NCI-H1092 treated with DMSO at 0.1 percent for 48 hours (cell line): ENCODE results near the gene STXBP5L.
"Not testable (repeated sequence)": the region's sequence is repeated elsewhere in the genome, so short reads cannot be mapped to it uniquely, and the experiment has no call there.

Experiments used
- DNase-seq: peaks from one replicate; lab custom pipeline; 2025; lab: John Stamatoyannopoulos, UW

Gene STXBP5L

DNA sequence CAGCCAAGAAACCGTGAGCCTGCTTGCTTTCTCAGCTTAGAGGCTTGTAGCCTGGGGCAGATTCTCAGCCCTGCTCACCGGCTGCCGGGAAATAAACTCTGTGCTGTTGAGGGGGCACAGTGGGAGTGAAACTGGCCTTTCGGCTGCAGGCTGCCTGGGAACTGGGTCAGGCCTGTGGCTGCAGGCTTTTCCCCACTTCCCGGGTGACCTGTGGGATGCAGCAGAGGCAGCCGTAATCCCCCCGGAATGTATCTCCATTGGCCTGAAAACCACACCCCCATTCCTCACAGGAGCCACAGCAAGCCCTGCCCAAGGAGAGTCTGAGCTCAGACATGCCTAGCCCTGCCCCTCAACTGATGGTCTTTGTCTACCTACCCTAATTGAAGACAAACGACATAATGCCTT, 110.9 kb downstream of the STXBP5L start:
- DNase-seq, result no peak

DNA sequence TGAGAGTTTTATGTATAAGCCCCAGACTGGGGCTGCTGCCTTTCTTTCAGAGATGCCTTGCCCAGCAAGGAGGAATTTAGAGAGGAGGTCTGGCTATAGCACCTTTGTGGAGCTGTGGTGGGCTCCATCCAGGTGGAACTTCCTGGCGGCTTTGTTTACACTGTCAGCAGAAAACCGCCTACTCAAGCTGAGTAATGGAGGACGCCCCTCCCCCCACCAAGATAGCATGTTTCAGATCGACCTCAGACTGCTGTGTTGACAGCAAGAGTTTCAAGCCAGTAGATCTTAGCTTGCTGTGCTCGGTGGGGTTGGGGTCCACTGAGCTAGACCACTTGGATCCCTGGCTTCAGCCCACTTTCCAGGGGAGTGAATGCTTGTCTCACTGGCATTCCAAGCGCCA, 155.6 kb downstream of the STXBP5L start:
- DNase-seq, result no peak

DNA sequence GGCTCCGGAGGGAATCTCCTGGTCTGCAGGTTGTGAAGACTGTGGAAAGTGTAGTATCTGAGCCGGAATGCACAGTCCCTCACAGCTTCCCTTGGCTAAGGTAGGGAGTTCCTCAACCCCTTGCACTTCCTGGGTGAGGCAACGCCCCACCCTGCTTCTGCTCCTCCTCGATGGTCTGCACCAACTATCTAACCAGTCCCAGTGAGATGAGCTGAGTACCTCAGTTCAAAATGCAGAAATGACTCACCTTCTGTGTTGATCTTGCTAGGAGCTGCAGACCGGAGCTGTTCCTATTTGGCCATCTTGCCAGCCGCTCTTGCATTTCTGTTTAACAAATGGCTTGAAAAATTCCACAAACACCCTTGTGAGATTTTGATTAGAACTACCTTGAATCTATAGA, 156.1 kb downstream of the STXBP5L start:
- DNase-seq, result no peak

DNA sequence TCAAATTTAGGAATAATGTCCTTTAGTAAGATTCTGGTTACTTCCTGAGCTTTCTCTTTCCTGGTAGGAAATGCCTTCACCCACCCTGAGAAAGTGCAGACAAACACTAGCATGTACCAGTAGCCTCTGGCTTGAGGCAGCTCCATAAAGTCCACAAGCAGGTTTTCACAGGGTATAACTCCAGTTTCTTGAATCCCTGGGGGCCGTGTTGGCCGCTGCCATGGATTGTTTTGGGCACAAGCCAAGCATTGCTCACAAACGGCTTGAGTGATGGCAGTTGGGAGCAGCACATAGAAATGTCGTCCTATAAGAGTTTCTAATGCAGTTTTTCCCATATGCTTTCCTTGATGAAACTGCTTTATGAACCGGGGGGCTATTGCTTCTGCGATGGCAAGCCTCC, 164.1 kb downstream of the STXBP5L start:
- peak; percentile 62 for DNase-seq

DNA sequence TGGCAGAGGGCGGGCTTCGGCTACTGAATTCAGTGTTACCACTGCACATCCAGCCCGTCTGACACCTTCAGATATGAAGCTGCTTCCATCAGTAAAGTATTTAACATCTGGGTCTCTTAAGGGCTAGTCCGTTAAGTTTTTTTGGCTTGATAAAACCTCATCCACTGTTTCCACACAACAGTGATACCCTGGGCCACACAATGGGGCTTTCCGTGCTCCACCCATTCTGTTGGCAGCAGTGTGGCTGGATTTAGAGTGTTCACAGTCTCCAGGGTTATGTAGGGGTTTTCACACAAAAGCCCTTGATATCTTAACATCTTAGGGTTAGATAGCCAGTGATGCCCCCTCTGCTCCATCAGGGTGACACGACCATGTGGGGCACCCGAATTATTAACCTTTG, 165.0 kb downstream of the STXBP5L start:
- DNase-seq, result no peak

DNA sequence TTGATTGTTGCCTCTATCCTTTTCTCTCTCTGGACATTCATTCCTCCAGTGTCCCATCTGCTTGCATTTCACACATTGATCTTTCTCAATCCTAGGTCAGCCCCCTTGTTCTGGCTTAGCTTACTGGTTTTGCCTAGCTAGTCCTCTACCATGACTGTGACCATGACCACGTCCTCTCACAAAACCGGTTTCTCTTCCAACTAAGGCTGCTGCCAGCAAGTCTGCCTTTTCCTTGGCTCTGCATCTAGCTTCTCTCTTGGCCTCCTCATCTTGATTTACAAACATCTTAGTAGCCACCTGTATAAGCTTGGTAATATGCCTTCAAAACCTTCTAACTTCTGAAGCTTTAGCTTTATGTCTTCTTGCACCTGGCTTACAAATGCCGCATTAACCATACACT, 167.2 kb downstream of the STXBP5L start:
- no peak for DNase-seq

DNA sequence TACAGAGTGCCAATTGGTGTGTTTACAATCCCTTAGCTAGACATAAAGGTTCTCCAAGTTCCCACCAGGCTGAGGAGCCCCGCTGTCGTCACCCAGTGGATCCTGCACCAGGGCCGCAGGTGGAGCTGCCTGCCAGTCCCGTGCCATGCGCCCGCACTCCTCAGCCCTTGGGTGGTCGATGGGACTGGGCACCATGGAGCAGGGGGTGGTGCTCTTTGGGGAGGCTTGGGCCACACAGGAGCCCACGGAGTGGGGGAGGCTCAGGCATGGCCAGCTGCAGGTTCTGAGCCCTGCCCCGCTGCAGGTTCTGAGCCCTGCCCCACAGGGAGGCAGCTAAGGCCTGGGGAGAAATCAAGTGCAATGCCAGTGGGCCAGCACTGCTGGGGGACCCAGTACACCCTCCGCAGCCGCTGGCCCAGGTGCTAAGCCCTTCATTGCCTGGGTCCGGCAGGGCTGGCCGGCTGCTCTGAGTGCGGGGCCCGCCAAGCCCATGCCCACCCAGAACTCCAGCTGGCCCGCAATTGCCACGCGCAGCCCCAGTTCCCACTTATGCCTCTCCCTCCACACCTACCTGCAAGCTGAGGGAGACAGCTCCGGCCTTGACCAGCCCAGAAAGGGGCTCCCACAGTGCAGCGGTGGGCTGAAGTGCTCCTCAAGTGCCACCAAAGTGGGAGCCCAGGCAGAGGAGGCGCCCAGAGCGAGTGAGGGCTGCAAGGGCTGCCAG, 170.5 kb downstream of the STXBP5L start:
- DNase-seq, result not testable (repeated sequence)

DNA sequence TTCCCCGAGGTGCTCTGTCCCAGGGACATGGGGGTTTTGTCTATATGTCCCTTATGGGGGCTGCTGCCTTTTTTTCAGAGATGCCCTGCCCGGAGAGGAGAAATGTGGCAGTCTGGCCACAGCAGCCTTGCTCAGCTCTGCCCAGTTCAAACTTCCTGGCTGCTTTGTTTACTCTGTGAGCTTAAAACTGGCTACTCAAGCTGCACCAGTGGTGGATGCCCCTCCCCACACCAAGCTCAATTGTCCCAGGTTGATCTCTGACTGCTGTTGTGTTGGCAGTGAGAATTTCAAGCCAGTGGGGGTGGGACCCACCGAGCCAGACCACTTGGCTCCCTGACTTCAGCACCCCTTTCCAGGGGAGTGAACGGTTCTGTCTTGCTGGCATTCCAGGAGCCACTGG, 188.9 kb downstream of the STXBP5L start:
- DNase-seq, result no peak

DNA sequence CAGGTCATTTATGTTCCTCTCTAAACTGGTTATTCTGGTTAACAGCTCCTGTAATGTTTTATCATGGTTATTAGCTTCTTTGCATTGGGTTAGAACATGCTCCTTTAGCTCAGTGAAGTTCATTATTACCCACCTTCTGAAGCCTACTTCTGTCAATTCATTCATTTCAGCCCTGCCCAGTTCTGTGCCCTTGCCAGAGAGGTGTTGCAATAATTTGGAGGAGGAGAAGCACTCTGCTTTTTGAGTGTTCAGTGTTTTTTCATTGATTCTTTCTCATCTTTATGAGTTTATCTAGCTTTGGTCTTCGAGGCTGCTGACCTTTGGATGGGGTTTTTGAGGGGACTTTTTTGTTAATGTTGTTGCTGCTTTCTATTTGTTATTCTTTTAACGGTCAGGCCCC, 203.1 kb downstream of the STXBP5L start:
- DNase-seq, result not testable (repeated sequence)

DNA sequence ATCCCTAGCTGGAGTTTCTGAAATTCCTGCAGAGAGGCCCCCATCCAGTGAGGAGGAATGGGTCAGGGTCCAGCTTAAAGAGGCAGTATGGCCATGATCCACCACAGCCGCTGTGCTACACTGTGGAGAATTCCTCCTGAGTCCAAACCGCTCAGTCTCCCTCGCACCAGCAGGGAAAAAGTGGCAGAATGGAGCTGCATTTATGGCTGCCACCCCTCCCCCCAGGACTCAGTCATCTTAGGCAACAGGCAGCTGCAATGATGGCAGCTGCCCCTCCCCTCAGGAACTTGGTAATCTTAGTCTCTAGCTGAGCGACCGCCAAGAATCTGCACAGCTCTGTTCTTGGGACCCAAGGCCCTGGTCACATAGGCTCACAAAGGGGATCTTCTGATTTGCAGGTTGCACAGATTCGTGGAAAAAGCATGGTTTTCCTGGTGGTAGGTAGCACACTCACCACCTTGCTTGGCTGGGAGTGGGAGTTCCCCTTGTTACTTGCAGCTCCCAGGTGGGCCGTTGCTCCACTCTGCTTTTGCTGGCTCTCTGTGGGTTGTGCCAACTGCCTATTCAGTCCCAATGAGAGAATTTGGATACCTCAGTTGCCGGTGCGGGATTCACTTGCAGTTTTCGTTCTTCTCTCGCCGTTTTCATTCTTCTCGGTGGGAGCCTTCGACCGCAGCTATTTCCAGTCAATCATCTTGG, 204.1 kb downstream of the STXBP5L start:
- DNase-seq, result no peak

DNA sequence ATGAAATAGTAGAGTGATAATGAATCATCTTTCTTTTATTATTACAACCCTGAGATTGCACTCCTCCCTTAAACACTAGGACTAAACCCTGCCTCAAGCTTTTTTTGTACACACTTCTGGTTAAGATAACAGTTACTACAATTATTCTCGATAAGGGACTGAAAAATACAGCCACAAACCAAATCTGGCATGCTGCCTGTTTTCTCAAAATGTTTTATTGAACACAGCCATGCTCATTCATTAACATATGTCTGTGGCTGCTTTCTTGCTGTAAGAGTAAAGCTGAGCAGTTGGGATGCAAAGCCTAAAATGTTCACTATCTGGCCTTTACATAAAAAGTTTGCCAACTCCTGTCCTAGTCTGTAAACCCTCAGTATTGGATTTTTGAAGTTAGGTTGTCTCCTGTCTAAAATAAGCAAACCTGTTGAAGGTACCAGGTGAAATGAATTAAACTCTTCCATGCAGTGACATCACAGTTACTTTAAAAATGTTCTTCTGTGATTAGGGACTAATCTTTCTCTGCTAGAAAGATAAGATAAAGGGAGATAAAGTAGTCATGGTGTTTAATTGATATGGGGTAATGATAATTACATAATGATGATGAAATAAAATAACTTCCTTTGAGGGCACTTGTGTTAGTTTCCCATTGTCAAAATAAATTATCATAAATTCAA, 218.2 kb downstream of the STXBP5L start:
- DNase-seq, result no peak

DNA sequence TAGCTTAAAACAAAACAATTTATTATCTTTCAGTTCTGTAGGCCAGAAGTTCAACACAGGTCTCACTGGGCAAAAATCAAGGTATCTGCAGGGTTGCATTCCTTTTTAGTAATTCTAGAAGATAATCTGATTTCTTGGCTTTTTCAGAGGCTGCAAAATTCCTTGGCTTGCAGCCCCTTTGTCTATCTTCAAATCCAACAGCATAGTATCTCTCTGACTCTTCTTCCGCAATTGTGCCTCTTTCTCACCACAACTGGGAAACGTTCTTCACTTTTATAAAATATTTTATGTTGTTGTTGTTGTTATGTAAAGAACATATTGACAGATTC, 218.7 kb downstream of the STXBP5L start:
- DNase-seq, result no peak

DNA sequence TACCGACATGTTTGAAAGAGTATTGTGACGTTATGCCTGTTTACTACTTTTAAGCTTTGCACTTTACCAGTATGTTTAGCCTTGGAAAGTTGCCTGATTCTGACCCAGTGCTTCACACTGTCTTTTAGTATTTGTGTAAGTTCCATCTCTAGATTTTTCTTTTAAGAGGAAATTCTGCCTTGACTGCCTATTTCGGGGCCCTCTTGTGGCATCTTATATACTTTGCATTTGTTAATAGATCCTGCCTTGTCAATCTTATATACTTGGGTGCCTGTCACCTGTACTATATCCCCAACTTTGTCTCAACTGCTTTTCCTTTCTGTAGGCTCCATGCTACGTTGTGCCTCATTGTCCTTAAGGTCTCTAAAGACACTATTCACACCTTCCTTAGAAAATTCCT, 244.6 kb downstream of the STXBP5L start:
- DNase-seq, result no peak

DNA sequence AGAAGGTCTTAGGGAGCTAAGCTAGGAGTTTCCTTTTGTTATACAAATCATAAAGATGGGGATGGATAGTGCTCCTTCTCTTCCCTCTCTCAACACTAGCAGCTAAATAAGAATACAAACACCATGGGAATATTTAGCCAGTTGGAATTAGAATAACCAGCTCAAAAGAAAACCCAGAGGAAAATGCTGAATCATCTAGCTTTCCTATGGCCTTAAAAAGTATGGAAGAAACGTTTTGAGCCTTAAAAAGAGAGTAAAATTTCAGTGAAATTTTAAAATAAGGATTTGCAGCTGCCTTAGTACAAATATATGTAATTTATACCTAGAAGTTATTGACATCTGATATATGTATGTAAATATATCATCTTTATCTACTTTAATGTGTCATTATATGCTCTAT, 245.8 kb downstream of the STXBP5L start:
- DNase-seq, result no peak

DNA sequence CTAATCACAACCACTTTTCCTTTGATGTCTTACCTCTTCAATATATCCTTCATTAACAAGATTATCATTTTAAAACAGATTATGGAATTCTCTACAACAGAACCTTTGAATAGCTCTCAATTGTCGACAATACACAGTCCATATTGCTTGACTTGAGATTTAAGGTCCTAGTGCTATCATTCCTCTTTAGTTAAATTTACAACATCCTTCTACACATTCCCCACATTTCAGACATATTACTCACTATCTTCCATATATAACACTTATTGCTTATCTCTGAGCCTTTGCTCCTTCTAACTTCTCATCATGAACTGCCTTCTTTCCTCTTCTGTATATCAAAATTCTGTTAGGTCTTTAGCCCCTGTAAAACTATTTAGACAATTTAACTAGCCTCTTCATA, 247.0 kb downstream of the STXBP5L start:
- DNase-seq, result no peak

DNA sequence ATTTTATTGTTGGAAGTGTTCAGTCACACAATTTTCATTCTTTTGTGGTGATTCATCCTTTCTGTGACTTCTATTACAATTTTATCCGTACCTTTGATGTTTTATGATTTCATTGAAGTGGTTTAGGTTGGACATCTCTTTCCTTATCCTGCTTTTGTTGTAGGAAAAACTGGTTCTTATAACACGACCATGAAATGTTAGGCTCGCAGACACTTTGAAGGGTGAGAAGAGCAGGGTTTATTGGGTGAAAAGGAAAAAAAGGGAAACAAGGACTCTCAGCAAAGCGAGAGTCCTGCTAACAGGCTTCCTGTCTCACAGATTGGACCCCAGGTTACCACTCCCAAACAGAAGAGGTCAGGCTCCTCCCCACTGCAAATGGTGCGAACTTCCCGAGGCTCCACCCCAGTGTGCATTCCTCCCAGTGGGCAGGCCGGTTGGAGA, 257.4 kb downstream of the STXBP5L start:
- DNase-seq, result no peak

DNA sequence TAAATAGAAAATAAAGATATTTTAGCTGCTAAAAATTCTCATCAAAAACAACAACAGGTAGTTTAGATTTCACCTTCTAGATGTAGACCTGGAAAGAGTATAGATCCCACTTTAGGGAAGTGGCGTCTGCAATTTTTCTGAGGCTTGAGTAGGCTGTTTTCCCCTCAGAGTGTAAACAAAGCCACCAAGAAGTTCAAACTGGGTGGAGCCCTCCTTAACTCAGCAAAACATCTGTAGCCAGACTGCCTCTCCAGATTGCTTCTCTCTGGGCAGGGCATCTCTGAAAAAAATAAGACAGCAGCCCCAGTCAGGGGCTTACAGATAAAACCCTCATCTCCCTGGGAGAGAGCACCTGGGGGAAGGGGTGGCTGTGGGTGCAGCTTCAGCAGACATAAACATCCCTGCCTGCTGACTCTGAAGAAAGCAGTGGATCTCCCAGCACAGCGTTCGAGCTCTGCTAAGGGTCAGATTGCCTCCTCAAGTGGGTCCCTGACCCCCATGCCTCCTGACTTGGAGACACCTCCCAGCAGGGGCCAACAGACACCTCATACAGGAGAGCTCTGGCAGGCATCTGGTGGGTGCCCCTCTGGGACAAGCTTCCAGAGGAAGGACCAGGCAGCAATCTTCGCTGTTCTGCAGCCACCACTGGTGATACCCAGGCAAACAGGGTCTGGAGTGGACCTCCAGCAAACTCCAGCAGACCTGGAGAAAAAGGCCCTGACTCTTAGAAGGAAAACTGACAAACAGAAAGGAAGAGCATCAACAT, 259.6 kb downstream of the STXBP5L start:
- DNase-seq, result no peak

DNA sequence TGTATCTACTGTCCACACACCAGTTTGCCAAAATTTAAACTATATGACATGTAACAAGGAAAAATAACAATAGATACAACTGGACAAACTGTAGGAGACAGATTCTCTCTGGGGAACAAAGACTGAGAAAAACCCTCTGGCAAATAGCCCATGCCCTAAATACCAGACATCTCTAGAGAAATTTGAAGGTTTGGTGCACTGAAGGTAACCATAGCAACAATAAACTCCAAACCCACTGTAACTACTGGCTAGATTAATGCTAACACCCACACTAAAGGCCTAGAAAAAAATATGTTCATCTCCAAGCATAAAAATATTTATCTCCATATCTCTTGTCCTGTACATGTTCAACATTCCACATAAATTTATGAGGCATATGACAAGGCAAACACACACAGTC, 267.1 kb downstream of the STXBP5L start:
- no peak for DNase-seq

DNA sequence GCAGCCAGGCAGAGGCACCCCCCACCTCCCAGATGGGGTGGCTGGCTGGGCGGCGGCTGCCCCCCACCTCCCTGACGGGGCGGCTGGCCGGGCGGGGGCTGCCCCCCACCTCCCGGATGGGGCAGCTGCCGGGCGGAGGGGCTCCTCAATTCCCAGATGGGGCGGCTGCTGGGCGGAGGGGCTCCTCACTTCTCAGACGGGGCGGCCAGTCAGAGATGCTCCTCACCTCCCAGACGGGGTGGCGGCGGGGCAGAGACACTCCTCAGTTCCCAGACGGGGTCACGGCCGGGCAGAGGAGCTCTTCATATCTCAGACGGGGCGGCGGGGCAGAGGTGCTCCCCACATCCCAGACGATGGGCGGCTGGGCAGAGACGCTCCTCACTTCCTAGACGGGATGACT, 282.6 kb downstream of the STXBP5L start:
- not testable (repeated sequence) for DNase-seq

DNA sequence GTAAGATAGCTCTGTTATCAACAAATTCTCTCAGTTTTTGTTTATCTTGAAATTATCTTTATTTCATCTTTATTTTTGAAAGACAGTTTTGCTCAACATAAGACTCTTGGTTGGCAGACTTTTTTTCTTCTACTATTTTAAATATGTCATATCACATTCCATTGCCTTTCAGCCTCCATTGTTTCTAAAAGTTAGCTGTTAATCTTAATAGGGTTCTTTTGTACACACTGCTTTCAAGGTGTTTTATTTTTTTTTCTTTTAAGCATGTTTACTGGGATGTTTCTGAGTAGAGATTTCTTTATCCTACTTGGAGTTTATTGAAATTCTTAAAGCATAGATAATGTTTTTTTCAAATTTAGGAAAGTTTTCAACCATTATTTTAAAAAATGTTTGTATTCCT, 294.6 kb downstream of the STXBP5L start:
- DNase-seq, result no peak

DNA sequence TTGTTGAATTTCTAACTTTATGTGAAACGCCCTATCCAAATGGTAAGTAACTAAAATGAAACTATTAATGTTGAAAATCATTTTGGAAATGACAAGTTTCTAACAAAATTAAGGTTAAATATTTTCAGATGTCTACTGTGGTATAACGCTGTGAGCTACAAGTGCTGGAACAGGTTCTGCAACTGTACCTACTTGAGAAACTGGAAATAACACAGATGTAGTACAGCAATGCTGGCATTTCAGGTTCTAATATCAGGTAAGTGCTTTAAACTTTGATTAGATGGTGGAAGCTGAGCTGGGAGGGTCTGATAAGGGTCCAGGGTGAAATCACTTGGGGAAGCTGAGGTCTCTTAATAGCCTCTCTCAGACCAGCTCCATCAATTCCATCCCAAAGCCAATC, 315.1 kb downstream of the STXBP5L start:
- no peak for DNase-seq

DNA sequence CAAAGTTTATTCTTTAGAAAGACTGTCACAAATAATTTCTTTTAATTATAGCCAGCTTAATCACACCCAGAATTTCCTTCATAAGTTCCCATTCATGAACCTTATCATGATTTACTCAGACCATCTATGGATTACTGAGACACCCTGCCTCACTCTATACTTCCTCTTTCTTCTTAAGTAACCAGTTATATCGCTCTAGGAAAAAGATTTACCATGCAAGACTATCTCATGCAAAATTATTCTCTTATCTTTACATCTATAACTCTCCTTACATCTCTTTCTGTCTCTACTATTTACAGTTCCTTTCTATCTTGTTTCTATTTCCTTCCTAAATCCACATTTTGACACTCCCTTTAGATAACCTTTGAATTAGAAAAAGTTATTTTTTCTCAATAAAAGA, 321.0 kb downstream of the STXBP5L start:
- DNase-seq, result no peak

DNA sequence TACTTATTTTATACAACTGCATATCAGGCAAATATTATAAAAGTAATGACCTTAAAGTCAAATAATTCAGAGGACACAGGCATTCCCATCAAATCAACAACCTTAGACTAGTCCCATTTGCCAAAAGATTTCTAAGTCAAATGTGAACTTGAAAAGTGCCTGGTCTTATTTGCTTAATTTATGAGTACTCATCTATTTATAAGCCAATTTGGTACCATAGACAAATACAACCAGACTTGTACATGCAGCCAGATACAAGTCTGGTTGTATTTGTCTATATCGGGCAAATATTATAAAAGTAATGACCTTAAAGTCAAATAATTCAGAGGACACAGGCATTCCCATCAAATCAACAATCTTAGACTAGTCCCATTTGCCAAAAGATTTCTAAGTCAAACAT, 322.2 kb downstream of the STXBP5L start:
- DNase-seq, result not testable (repeated sequence)
